Measurements from ENCODE around the gene STXBP4. TPM values are rescaled to one million over a fixed set of nuclear protein-coding genes. Genes with fewer than 3 reads are reported as not detected.
"Not testable (repeated sequence)": the region's sequence is repeated elsewhere in the genome, so short reads cannot be mapped to it uniquely, and the experiment has no call there.

The STXBP4 gene
- total RNA-seq, 1 donor from 2014 or later: 7.6 TPM

DNA sequence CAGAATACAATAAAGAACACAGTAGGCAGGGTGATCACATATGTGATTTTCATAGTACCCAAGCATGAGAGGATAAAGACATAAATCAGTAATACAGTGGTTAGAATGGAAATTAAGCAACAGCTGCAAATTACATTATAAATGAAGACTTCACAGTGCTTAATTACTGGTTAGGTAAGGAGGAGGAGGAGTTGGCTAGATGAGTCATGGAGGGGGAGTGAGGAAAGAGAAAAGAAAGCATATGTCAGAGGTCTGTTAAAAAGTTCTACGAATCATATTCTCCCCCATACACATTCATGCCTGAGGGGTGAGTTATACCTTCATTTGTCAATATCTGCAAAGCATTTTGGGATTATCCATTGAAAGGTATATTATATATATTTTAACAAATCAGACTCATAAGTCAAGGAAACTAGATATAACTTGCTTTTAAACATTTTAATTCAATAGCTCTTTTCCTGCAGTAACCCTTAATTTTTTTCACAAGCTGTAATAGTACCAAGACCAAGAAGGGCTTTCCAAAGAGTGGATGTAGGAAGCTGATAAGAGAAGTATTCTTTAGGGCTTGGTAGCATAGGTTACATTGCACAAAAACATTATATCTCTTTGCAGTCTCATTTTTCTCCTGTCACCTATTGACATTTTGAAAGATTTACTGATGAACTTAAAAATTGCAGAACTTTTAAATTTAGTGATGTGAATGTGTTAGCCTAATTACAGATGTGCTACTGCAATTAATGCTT, 99.3 kb downstream of the STXBP4 start:
- Mint-ChIP-seq H3K36me3 (ENCODE audit: low read depth) (no peaks in the 10 kb centered on the region), H3K27ac (no peak overlapping the region), H3K4me1 (ENCODE audit: low read depth) (peaks cover 3% of the 10 kb centered on the region), H3K4me3 (ENCODE audit: low read depth) (no peak overlapping the region), H3K9me3 (no peaks in the 10 kb centered on the region), H3K27me3 (ENCODE audit: low read depth) (peaks cover 2% of the 10 kb centered on the region)
- intact Hi-C loops (cut with micrococcal nuclease): no loop called here
- DNase-seq (ENCODE audit: low spot score): no peak

DNA sequence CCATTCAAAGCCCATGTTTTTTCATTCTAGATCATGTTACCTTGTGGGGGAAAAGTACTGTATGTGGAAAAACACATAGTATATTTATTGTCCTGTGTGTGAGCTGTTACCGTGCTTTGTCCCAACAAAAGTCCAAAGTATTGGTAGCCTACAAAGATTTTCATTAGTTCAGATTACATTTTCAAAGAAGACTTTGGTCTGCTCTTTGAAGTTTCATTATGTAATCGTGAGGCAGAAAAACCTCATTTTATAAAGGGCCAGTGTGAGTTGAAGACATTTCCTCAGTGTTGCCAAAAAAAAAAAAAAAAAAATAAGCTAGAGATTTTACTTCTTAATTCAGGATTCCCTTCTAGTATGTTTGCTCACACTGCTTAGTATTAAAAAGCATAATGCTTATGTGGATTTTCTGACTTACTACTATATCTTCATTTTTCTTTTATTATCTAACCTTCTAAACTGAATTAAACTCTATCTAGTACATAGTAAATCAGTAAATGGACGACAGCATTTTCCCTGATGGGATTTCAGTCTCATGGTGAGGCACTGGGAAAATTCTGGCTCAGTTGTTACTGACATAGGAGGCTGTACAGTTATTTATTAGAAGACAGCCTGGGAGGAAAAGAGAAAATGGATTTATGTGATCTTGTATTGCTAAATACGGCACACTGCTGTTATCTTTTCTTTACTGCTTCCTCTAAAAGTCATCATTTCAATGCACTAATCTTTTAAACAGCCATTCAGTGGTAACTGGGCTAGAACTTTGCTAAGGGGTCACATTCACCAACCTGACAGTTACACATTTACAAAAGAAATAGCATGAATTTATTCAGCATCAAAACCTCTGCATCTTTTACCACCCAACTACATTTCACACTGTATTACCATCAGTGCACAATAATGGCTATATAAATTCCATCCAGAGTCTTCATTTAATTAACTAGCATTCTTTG, 100.6 kb downstream of the STXBP4 start:
- Mint-ChIP-seq H3K27ac (no peak overlapping the region), H3K9me3 (no peaks in the 10 kb centered on the region), H3K36me3 (ENCODE audit: low read depth) (no peaks in the 10 kb centered on the region), H3K27me3 (ENCODE audit: low read depth) (peaks cover 2% of the 10 kb centered on the region), H3K4me3 (ENCODE audit: low read depth) (no peak overlapping the region), H3K4me1 (ENCODE audit: low read depth) (peaks cover 7% of the 10 kb centered on the region)
- intact Hi-C loops (cut with micrococcal nuclease): no loop called here
- no peak for DNase-seq (ENCODE audit: low spot score)

DNA sequence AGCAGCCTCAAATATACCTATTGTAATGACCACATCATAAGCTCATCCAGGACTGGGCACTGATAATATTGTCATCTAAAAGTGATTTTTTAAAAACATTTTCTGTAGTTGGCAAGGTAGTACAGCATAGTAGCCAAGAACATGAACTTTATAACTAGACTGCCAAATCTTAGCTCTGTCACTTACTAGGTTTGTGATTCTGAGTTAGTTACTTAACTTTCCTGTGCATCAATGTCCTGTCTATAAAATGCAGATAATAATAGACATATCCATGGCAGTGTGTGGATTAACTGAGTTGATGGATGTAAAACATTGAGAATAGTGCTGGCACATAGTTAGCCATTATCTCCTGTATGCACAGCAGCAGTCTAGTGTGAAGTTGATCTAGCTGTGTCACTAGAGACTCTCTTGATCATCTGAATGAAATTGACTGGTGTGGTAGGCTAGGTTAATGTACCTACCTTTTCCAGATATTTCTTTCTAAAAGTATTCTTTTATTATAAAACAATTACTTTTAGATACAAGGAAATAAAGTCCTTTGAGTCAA, 101.5 kb downstream of the STXBP4 start:
- H3K27ac Mint-ChIP-seq: no peak overlapping the region
- DNase-seq (ENCODE audit: low spot score): no peak
- peaks cover 7% of the 10 kb centered on the region for H3K4me1 Mint-ChIP-seq (ENCODE audit: low read depth)
- no peaks in the 10 kb centered on the region for H3K9me3 Mint-ChIP-seq
- intact Hi-C loops (cut with micrococcal nuclease): no loop called here
- H3K4me3 Mint-ChIP-seq (ENCODE audit: low read depth): no peak overlapping the region
- peaks cover 2% of the 10 kb centered on the region for H3K27me3 Mint-ChIP-seq (ENCODE audit: low read depth)
- H3K36me3 Mint-ChIP-seq (ENCODE audit: low read depth): no peaks in the 10 kb centered on the region

DNA sequence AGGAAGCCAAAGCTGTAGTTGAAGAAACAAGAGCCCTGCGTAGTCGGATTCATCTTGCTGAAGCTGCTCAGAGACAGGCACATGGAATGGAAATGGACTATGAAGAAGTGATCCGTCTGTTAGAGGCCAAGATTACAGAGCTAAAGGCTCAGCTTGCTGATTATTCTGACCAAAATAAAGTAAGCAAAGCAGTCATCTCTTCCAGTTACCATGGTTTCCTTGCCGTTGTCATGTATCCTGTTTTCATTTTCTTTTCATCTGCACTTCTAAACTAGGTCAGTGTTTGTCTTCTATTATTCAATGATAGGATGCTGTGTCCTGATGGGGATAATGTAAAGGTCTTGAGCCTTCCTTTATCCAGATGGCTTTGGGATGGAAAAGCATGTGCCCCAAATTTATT, 104.3 kb downstream of the STXBP4 start:
- DNase-seq (ENCODE audit: low spot score): no peak
- no peaks in the 10 kb centered on the region for H3K36me3 Mint-ChIP-seq (ENCODE audit: low read depth)
- H3K4me3 Mint-ChIP-seq (ENCODE audit: low read depth): no peak overlapping the region
- H3K27me3 Mint-ChIP-seq (ENCODE audit: low read depth): no peaks in the 10 kb centered on the region
- H3K4me1 Mint-ChIP-seq (ENCODE audit: low read depth): peaks cover 4% of the 10 kb centered on the region
- peak overlapping the region; percentile 5 for H3K27ac Mint-ChIP-seq
- intact Hi-C loops (cut with micrococcal nuclease): no loop called here
- H3K9me3 Mint-ChIP-seq: no peaks in the 10 kb centered on the region

DNA sequence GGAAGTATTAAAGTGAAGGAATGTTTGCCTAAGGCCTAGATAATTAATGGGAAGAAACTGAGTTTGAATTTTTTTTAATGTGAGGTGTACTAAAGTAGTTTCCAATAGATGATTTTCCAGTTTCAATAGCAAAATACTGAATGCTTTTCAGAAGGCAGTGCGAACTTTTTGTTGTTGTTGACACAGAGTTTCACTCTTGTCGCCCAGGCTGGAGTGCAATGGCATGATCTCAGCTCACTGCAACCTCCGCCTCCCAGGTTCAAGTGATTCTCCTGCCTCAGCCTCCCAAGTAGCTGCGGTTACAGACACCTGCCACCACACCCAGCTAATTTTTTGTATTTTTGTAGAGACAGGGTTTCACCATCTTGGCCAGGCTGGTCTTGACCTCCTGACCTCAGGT, 104.9 kb downstream of the STXBP4 start:
- H3K4me1 Mint-ChIP-seq (ENCODE audit: low read depth); H3K36me3 Mint-ChIP-seq (ENCODE audit: low read depth); intact Hi-C loops (cut with micrococcal nuclease); DNase-seq (ENCODE audit: low spot score); H3K9me3 Mint-ChIP-seq; H3K27me3 Mint-ChIP-seq (ENCODE audit: low read depth); H3K27ac Mint-ChIP-seq; H3K4me3 Mint-ChIP-seq (ENCODE audit: low read depth): not testable (repeated sequence)

DNA sequence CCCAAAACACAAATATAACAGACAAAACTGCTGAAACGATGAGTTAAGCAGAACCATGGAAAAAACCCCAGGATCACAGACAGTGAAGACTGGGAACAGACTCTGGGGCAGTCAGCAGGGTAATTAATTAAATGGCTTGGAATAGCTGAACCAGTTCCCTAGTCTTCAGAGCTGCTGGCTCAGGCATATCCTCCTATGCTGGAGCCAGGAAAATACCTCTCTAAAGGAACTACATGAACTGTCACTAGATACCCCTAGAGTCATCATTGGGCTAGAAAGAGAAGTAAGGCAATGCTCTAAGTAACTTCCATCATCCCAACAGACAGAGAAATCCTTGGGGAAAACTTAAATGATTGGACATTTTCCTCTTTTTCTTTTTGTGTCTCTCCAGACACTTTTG, 113.0 kb downstream of the STXBP4 start:
- intact Hi-C loops (cut with micrococcal nuclease): no loop called here
- Mint-ChIP-seq H3K27me3 (ENCODE audit: low read depth) (no peaks in the 10 kb centered on the region), H3K36me3 (ENCODE audit: low read depth) (peaks cover 7% of the 10 kb centered on the region), H3K4me1 (ENCODE audit: low read depth) (no peaks in the 10 kb centered on the region), H3K4me3 (ENCODE audit: low read depth) (no peak overlapping the region), H3K27ac (no peak overlapping the region), H3K9me3 (no peaks in the 10 kb centered on the region)
- DNase-seq (ENCODE audit: low spot score): no peak

DNA sequence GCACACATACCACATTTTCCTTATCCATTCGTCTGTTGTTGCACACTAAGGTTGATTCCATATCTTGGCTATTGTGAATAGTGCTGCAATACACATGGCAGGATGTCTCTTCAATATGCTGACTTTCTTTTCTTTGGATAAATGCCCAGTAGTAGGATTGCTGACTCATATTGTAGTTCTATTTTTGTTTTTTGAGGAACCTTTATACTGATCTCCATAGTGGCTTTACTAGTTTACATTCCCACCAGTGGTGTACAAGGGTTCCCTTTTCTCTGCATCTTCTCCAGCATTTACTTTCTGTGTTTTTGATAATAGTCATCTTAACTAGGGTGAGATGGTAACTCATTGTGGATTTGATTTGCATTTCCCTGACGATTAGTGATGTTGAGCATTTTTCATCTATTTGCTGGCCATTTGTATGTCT, 118.1 kb downstream of the STXBP4 start:
- peaks cover 16% of the 10 kb centered on the region for H3K4me1 Mint-ChIP-seq (ENCODE audit: low read depth)
- DNase-seq (ENCODE audit: low spot score): no peak
- no peaks in the 10 kb centered on the region for H3K27me3 Mint-ChIP-seq (ENCODE audit: low read depth)
- no peak overlapping the region for H3K27ac Mint-ChIP-seq
- no peak overlapping the region for H3K4me3 Mint-ChIP-seq (ENCODE audit: low read depth)
- intact Hi-C loops (cut with micrococcal nuclease): no loop called here
- H3K9me3 Mint-ChIP-seq: no peaks in the 10 kb centered on the region
- peaks cover 9% of the 10 kb centered on the region for H3K36me3 Mint-ChIP-seq (ENCODE audit: low read depth)

DNA sequence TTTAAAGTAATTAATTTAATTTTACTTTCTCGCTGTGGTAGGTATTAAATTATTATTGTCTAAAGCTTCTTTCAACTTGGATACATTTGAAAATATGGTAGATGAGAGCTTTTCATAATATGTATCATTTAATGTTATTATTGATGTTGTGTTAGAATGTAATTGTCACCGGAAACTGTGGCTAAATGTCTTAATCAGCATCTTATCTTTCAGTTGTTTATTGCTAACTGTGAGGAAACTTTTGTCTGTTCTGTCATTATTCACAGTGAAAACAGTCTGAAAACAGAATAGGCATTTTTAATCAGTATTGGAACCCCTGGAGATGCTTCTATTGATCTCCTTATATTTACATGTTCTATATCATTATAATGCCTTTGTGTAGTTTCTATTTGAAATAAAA, 120.7 kb downstream of the STXBP4 start:
- Mint-ChIP-seq H3K9me3 (no peaks in the 10 kb centered on the region), H3K4me1 (ENCODE audit: low read depth) (peaks cover 20% of the 10 kb centered on the region), H3K27ac (no peak overlapping the region), H3K36me3 (ENCODE audit: low read depth) (peaks cover 4% of the 10 kb centered on the region), H3K4me3 (ENCODE audit: low read depth) (no peak overlapping the region), H3K27me3 (ENCODE audit: low read depth) (no peaks in the 10 kb centered on the region)
- DNase-seq (ENCODE audit: low spot score): no peak
- intact Hi-C loops (cut with micrococcal nuclease): no loop called here

DNA sequence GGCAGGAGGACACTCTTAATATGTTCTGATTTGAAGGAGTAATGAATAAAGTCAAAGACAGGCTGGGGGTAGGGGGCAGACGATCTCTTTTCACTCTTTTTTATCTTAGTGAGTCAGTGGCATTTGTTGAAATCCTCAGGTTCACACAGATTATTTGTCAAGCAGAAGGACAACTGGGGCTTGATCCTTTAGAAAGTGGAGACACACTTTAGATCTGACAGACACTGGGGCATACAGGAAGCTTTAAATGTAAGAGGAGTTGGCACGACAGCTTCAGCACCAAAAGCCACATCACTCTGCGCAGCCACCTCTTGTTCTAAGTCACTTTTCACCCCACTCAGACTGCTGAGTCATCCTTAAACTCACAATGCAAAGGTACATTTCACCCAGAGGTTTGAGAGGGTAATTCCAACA, 121.5 kb downstream of the STXBP4 start:
- Mint-ChIP-seq H3K27ac (peak overlapping the region; percentile 79), H3K4me3 (ENCODE audit: low read depth) (peak overlapping the region; percentile 18), H3K4me1 (ENCODE audit: low read depth) (peaks cover 20% of the 10 kb centered on the region), H3K27me3 (ENCODE audit: low read depth) (no peaks in the 10 kb centered on the region), H3K9me3 (no peaks in the 10 kb centered on the region), H3K36me3 (ENCODE audit: low read depth) (peaks cover 4% of the 10 kb centered on the region)
- intact Hi-C loops (cut with micrococcal nuclease): no loop called here
- DNase-seq (ENCODE audit: low spot score): peak; percentile 46

DNA sequence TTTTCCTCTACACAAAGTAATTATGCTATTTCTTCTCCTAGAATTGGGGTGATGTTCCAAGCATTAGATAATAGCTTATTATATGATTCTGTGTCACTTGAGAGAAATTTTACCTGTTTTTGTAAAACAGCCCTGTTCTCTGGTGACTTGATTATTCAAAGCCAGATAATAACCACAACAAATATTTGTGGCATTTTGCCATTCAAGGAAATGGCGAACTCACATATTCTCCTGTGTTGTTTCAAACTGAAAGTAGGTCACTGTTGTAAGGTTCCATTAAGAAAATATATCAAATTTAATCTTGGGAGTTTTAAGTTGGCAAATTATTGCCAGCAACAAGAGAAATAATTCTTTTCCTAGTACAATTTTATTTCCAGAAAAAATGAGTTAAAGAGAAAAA, 124.8 kb downstream of the STXBP4 start:
- Mint-ChIP-seq H3K9me3 (no peaks in the 10 kb centered on the region), H3K27ac (no peak overlapping the region), H3K4me3 (ENCODE audit: low read depth) (no peak overlapping the region), H3K36me3 (ENCODE audit: low read depth) (no peaks in the 10 kb centered on the region), H3K27me3 (ENCODE audit: low read depth) (no peaks in the 10 kb centered on the region), H3K4me1 (ENCODE audit: low read depth) (peaks cover 20% of the 10 kb centered on the region)
- no peak for DNase-seq (ENCODE audit: low spot score)
- intact Hi-C loops (cut with micrococcal nuclease): no loop called here

DNA sequence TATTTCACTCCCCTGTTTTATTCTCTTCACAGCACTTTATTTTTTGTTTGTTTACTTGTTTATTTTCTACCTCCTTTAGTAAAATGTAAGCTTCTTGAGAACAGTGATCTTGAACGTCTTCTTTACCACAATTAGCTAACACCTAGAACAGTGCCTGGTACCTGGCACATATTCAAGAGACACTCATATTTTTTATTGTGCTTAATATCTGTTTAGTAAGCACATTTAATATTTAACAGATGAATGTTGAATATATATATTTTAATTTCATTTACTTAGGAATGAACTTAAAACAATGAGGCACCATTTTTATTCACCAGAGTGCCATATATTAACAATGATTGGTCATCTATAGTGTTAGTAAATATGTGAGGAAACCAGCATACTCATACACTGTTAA, 130.2 kb downstream of the STXBP4 start:
- H3K27ac Mint-ChIP-seq: no peak overlapping the region
- no peak for DNase-seq (ENCODE audit: low spot score)
- no peaks in the 10 kb centered on the region for H3K36me3 Mint-ChIP-seq (ENCODE audit: low read depth)
- no peaks in the 10 kb centered on the region for H3K9me3 Mint-ChIP-seq
- H3K27me3 Mint-ChIP-seq (ENCODE audit: low read depth): no peaks in the 10 kb centered on the region
- H3K4me1 Mint-ChIP-seq (ENCODE audit: low read depth): no peaks in the 10 kb centered on the region
- no peak overlapping the region for H3K4me3 Mint-ChIP-seq (ENCODE audit: low read depth)
- intact Hi-C loops (cut with micrococcal nuclease): no loop called here

DNA sequence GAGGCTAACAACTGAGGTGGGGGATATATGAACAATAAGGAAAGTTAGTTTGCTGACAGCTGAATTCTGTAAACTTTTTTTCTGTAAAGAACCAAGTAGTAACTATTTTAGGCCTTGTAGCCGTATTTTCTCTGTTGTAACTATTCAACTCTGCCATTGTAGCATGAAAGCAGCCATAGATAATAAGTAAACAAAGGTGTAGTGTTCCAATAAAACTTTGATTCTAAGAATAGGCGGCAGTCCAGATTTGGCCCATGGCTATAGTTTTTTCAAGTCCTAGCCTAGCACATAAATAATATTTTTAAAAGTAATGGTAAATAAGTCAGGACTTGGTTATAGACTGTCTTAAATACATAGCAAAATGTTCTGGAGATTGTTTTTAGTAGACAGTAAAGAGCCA, 142.0 kb downstream of the STXBP4 start:
- DNase-seq (ENCODE audit: low spot score): no peak
- Mint-ChIP-seq H3K4me3 (ENCODE audit: low read depth) (no peak overlapping the region), H3K4me1 (ENCODE audit: low read depth) (no peaks in the 10 kb centered on the region), H3K9me3 (peaks cover 13% of the 10 kb centered on the region), H3K27me3 (ENCODE audit: low read depth) (no peaks in the 10 kb centered on the region), H3K36me3 (ENCODE audit: low read depth) (peaks cover 3% of the 10 kb centered on the region), H3K27ac (no peak overlapping the region)
- intact Hi-C loops (cut with micrococcal nuclease): no loop called here

DNA sequence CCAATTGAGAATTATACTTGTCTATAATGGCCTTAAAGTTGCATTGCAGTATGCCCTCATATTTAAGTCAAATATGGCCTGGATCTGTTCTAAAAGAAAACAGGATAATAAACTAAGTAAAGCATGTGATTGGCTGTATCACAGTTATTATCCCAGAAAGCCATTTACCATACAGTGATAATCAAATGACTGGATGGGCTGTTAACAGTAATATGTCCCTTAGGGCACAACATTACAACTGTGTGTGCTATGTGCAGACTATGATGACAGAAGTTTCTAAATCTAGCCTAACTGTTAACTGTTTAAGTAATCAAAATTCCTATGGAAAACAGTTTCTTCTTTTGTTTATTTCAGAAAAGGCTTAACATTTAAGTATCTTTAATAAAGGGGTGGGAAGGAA, 145.7 kb downstream of the STXBP4 start:
- Mint-ChIP-seq H3K4me1 (ENCODE audit: low read depth) (peaks cover 6% of the 10 kb centered on the region), H3K9me3 (no peaks in the 10 kb centered on the region), H3K27ac (no peak overlapping the region), H3K36me3 (ENCODE audit: low read depth) (no peaks in the 10 kb centered on the region), H3K4me3 (ENCODE audit: low read depth) (no peak overlapping the region), H3K27me3 (ENCODE audit: low read depth) (no peaks in the 10 kb centered on the region)
- DNase-seq (ENCODE audit: low spot score): no peak
- intact Hi-C loops (cut with micrococcal nuclease): no loop called here
